Measurements from ENCODE around the gene ZNF804B. TPM values are rescaled to one million over a fixed set of nuclear protein-coding genes. Genes with fewer than 3 reads are reported as not detected.

The ZNF804B gene
- total and polyA plus RNA-seq, 7 donors, result 0.01 to 0.41 (median 0.32) TPM; not detected in 3

- intact Hi-C loops (cut with DNase I), result no loop called here
- DNase-seq, result no peak
- TF ChIP-seq, protein P1, sequence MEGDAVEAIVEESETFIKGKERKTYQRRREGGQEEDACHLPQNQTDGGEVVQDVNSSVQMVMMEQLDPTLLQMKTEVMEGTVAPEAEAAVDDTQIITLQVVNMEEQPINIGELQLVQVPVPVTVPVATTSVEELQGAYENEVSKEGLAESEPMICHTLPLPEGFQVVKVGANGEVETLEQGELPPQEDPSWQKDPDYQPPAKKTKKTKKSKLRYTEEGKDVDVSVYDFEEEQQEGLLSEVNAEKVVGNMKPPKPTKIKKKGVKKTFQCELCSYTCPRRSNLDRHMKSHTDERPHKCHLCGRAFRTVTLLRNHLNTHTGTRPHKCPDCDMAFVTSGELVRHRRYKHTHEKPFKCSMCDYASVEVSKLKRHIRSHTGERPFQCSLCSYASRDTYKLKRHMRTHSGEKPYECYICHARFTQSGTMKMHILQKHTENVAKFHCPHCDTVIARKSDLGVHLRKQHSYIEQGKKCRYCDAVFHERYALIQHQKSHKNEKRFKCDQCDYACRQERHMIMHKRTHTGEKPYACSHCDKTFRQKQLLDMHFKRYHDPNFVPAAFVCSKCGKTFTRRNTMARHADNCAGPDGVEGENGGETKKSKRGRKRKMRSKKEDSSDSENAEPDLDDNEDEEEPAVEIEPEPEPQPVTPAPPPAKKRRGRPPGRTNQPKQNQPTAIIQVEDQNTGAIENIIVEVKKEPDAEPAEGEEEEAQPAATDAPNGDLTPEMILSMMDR (IDR thresholded peaks at IDR 0.05), result no peak
- TF ChIP-seq POLR2AphosphoS5 (IDR thresholded peaks at IDR 0.05) (no peak), EP300 (IDR thresholded peaks at IDR 0.05) (no peak), POLR2A (IDR thresholded peaks at IDR 0.05) (no peak)
- no peaks in the 10 kb centered on the region for H3K4me1 ChIP-seq
- H3K36me3 ChIP-seq, result no peaks in the 10 kb centered on the region
- no peaks in the 10 kb centered on the region for H3K9me3 ChIP-seq
- no peak overlapping the region for H3K4me3 ChIP-seq
- no peak overlapping the region for H3K27ac ChIP-seq
- no peaks in the 10 kb centered on the region for H3K27me3 ChIP-seq
Measured at GRCh38 chr7:88842201-88842600, 82.7 kb downstream of the ZNF804B start.

DNA sequence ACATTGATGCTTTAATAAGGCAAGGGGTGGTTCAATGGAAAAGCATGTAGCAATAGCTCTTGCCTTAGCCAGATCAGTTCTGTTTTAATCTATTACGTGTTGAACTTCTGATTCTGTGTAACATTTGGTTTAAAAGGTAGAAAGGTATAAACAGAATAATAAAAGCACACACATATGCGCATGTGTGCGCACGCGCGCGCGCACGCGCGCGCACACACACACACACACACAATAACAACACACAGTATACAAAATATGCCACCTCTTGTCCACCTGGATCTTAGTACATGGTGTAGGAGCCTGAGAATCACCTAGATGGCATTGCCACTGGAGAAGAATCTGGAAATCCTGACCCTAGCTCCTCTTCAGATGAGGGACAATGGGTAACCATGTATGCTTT is 85.6 kb downstream of the ZNF804B start:
- no peak for DNase-seq
- no peak overlapping the region for H3K4me3 ChIP-seq
- 63 to 89% methylated on average over 12 of the region's 12 CpGs for WGBS, 2 donors
- intact Hi-C loops (cut with DNase I), result no loop called here
- H3K9me3 ChIP-seq, result no peaks in the 10 kb centered on the region
- TF ChIP-seq POLR2A (IDR thresholded peaks at IDR 0.05) (no peak), EP300 (IDR thresholded peaks at IDR 0.05) (no peak), POLR2AphosphoS5 (IDR thresholded peaks at IDR 0.05) (no peak)
- TF ChIP-seq, protein P1 (IDR thresholded peaks at IDR 0.05), result no peak
- H3K27me3 ChIP-seq, result no peaks in the 10 kb centered on the region
- no peak overlapping the region for H3K27ac ChIP-seq
- no peaks in the 10 kb centered on the region for H3K36me3 ChIP-seq
- H3K4me1 ChIP-seq, result no peaks in the 10 kb centered on the region

GRCh38 chr7:88851220-88851619 is 91.7 kb downstream of the ZNF804B start:
- TF ChIP-seq, protein P1 (IDR thresholded peaks at IDR 0.05), result no peak
- TF ChIP-seq POLR2A (IDR thresholded peaks at IDR 0.05), result no peak
- no peak for TF ChIP-seq EP300 (IDR thresholded peaks at IDR 0.05)
- TF ChIP-seq POLR2AphosphoS5 (IDR thresholded peaks at IDR 0.05), result no peak
- WGBS, 2 donors, result 93 to 96% methylated on average over 1 of the region's 1 CpG
- intact Hi-C loops (cut with DNase I), result no loop called here
- Histone ChIP-seq H3K27me3 (no peaks in the 10 kb centered on the region), H3K9me3 (no peaks in the 10 kb centered on the region), H3K27ac (no peak overlapping the region), H3K4me3 (no peak overlapping the region), H3K4me1 (no peaks in the 10 kb centered on the region), H3K36me3 (no peaks in the 10 kb centered on the region)
- no peak for DNase-seq

GRCh38 chr7:88859288-88859687 is 99.8 kb downstream of the ZNF804B start:
- intact Hi-C loops (cut with DNase I), result no loop called here
- no peaks in the 10 kb centered on the region for H3K27me3 ChIP-seq

More at GRCh38 chr7:88859288-88859687, 99.8 kb downstream of the ZNF804B start:
- Histone ChIP-seq H3K27ac (no peak overlapping the region), H3K9me3 (no peaks in the 10 kb centered on the region), H3K4me1 (no peaks in the 10 kb centered on the region), H3K4me3 (no peak overlapping the region), H3K36me3 (no peaks in the 10 kb centered on the region)
- TF ChIP-seq, protein P1 (IDR thresholded peaks at IDR 0.05), result no peak
- TF ChIP-seq POLR2A (IDR thresholded peaks at IDR 0.05) (no peak), EP300 (IDR thresholded peaks at IDR 0.05) (no peak), POLR2AphosphoS5 (IDR thresholded peaks at IDR 0.05) (no peak)
- DNase-seq, result no peak

Measured in sigmoid colon (tissue), 7 donors.